Measurements from ENCODE around the gene CAMKMT.

CAMKMT gene

DNA sequence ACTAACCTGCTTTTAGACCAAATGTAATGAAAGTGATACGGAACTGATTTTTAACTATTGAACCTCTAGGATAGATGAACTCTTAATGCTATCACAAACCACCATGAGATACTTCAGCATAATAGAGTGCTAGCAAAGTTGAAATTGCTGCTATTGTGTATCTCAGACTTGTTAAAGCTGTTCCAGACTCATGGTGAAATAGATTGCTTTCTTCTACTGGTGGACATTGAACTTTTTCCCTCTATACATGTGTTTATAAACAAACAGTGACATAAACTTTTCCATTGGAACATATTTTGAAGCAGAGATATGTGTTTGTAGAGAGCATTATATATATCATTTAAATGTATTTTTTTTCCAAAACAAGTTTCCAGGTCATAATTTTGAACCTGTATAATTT lies 157.3 kb downstream of the CAMKMT start:
- DNase-seq: no peak

DNA sequence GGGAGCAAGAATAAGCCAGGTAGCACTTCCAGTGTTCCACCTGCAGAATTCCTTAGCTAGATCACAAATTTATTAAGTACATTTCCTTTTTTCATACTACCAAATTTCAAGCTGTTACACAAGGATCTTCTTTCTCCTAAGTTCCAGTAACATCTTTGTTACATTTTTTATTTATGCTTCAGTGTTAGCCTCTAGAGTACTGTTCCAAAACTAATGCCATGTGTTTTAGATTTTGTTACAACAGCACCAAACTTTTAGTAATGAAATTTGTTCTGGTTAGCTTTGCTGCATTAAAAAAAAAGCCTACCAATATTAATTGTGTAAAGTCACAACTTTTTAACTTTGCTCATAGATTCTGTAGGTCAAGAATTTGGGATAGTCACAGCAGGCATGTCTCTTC lies 161.1 kb downstream of the CAMKMT start:
- no peak for DNase-seq

DNA sequence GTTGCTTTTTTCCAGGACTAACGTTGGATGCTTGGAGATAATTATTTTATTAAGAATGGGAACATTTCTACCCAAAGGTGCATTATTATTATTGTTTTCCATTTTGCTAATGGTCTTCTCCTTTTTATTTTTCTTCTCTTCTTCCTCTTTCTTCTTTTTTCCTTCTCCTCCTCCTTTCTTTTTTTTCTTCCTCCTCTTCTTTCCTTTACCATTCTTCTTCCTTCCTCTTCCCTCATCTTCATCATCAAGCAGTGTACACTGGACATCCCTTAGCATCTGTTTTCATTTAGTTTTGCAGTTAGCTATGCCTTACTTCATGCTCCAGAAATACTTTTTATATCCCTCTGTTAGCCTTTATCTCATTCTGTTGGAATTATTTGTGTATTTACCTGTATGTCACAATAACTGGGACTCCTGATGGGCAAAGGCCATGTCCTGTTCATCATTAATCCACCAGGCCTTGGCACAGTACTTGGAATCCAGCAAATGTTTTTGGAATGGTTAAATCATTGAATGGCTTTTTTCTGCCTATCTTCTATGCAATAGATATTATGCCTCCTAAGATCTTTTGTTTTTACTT lies 162.7 kb downstream of the CAMKMT start:
- DNase-seq: no peak

GRCh38 chr2:44526352-44526751 lies 164.6 kb downstream of the CAMKMT start:
- DNase-seq: no peak

DNA sequence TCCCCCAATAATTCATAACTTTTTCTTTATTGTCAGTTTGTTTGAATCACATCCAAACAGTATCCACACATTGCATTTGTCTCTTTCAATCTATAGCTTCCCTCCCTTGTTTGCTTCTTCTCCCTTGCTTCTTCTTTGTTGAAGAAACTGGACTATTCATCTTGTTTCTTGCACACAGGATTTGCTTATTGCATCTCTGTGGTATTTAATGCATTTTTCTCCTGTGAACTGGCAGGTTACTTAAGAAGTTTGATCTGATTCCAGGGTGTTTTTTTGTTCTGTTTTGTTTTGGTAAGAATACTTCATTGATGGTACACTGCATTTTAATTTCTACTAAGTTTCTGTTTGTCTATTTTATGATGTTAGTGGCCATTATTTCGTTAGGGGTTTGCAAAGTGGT lies 166.8 kb downstream of the CAMKMT start:
- DNase-seq: no peak

DNA sequence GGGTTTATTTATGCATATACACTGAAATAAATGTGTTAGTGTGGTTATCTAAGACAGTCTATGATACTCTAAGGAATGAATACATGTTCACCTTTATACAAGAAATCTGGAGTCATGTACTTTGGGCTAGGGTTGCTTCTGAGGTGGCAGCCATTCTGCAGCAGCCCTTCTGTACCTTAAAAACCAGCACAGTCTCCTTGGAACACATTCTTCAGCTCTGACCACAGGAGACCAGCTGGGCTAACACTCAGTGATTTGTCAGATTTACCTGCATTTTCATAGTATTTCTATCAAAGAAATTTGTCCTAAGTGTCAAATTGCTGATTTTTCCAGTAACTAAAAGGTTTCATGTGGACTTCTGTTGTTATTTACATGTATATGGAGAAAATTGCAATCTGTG lies 167.7 kb downstream of the CAMKMT start:
- no peak for DNase-seq

- no peak for DNase-seq
Measured at GRCh38 chr2:44531289-44531688, 169.5 kb downstream of the CAMKMT start.

DNA sequence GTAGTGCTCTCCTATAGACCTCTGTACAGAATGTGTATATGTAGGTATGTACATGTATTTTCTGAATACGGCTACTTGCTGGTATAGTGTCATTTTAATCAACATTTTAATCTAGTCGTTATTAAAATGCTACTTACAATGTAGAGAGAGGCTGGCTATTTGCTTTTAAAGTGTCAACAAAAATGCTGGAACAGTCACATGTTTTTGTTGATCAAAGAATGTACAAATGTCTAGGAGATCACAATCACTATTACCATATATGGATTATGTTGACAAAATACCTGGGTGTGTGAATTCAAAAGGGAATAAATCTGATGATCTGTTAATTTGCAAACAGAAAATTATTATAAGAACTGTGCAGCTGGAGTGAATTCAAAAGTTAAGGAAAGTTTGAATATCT lies 170.3 kb downstream of the CAMKMT start:
- no peak for DNase-seq

- no peak for DNase-seq
Measured at GRCh38 chr2:44533508-44533907, 171.8 kb downstream of the CAMKMT start.

GRCh38 chr2:44535376-44535775 lies 173.6 kb downstream of the CAMKMT start:
- DNase-seq: no peak

DNA sequence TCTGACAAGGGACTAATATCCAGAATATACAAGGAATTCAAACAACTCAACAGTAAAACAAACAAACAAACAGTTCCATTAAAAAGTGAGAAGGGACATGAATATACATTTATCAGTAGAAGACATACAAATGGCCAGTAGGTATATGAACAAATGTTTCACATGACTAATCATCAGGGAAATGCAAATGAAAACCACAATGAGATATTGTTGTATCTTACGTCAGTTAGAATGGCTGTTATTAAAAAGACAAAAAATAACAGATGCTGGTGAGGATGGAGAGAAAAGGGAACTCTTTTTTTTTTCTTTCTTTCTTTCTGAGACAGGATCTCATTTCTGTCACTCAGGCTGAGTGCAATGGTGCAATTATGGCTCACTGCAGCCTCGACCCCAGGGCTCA lies 175.5 kb downstream of the CAMKMT start:
- no peak for DNase-seq

GRCh38 chr2:44542520-44542919 lies 180.8 kb downstream of the CAMKMT start:
- no peak for DNase-seq

GRCh38 chr2:44543773-44544725 lies 182.3 kb downstream of the CAMKMT start:
- no peak for DNase-seq

GRCh38 chr2:44545005-44545404 lies 183.3 kb downstream of the CAMKMT start:
- no peak for DNase-seq

GRCh38 chr2:44546459-44547127 lies 184.8 kb downstream of the CAMKMT start:
- no peak for DNase-seq

GRCh38 chr2:44547718-44548117 lies 186.0 kb downstream of the CAMKMT start:
- DNase-seq: no peak

DNA sequence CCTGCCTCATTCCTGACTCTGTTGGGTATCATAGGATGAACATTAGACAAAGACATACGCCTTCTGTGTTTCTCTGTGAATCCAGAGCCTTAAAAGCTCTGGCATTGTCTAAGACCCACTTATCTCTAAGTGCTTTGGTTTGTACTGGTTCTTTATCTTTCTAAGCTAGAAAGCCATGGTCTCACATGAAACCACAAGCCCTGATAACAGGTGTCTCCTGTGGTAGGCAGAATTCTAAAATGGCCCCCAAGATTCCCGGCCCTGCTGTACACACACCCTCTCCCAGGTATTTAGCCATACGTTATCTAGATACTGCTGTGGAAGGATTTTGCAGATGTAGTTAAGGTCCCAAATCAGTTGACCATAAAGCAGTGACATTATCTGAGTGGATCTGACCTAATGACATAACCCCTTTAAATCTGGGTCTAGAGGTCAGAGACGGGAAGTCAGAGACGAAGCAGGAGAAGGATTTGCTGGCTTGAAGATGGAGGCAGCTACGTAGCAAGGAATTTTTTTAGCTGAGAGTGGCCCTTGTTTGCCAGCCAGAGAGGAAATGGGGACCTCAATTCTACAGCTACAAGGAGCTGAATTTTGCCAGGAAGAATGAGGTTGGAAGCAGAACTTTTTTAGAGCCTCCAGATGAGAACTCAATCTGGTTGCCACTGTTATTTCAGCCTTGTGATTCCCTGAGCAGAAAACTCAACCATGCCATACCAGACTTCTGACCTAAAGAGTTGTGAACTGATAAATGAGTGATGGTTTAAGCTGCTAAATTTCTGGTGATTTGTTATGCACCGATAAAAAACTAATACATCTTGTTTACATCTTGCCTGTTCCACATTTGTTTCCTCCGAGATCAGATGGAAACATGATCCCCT lies 186.7 kb downstream of the CAMKMT start:
- DNase-seq: no peak

DNA sequence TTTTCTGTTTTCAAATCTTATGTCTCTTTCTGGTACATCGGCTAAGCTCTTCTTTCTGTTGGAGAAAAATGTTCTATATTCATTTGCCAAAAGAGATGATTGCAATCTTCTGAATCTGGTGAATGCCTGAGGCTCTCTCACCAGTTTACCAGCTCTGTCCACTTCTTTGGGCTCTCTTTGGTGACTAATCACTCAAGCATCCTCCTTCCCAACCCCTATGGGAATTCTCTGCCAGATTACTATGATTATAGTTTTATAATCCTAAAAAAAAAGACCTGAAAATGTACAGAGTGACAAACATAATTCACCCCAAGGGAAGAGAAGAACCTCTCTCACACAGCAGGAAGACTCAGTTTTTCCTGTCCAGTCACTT lies 187.3 kb downstream of the CAMKMT start:
- no peak for DNase-seq

GRCh38 chr2:44549856-44550255 lies 188.1 kb downstream of the CAMKMT start:
- no peak for DNase-seq

- no peak for DNase-seq
Measured at GRCh38 chr2:44550561-44550960, 188.8 kb downstream of the CAMKMT start.

DNA sequence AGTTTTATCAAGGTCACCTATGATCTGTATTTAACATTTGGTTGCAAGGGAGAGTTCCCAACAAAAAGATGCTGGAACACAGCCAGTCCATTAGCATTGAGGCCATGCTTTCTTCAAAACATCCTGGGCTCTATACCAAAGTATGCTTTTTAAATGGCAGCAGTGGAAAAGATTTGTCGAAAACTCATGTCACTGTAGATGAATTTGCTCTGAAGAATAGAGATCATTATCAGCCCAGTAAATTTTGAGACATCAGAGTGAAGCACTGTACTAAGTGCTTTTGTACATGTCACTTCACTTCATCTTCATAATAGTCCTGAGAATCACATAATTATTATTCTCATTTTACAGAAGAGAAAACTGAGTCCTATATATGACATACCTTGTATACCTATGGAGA lies 189.8 kb downstream of the CAMKMT start:
- no peak for DNase-seq

DNA sequence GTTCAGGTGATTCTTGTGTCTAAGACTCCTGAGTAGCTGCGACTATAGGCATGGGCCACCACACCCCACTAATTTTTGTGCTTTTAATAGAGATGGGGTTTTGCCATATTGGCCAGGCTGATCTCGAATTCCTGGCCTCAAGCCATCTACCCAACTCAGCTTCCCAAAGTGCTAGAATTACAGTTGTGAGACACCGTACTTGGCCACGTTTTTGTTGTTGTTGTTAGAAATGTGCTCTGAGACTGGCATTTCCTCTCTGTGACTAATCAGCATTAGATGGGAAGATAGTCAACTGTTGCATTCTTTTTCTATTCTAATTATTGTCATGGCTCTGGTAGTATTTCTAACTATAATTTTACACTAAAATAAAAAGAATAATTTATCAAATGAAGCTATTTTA lies 191.7 kb downstream of the CAMKMT start:
- no peak for DNase-seq

- DNase-seq: no peak
Measured at GRCh38 chr2:44555700-44556099, 194.0 kb downstream of the CAMKMT start.
